GM23338 (cell line): ENCODE results near the gene RPS8.

Source experiments
- EZH2 ChIP-seq: fragments of 200-600 bp; sonication (generic); IDR thresholded peaks from one replicate; pipeline ENCODE4 v1.8.0; 2017; ENCODE audit warnings: antibody characterized with exemption, mild to moderate bottlenecking, low read depth; ENCODE audit not compliant: unreplicated experiment
- TF ChIP-seq, protein P1 (sequence below), 2 experiments: fragments of 200-600 bp in 1 of 2; sonication (generic) in 1 of 2; conservative IDR thresholded peaks; 2 replicates each; pipeline versions ENCODE4 v1.5.1 to v1.6.1; 2016 to 2017; ENCODE audit warnings: antibody characterized with exemption in 2 of 2, low read depth in 2 of 2, mild to moderate bottlenecking in 2 of 2, moderate library complexity in 1 of 2

DNA sequence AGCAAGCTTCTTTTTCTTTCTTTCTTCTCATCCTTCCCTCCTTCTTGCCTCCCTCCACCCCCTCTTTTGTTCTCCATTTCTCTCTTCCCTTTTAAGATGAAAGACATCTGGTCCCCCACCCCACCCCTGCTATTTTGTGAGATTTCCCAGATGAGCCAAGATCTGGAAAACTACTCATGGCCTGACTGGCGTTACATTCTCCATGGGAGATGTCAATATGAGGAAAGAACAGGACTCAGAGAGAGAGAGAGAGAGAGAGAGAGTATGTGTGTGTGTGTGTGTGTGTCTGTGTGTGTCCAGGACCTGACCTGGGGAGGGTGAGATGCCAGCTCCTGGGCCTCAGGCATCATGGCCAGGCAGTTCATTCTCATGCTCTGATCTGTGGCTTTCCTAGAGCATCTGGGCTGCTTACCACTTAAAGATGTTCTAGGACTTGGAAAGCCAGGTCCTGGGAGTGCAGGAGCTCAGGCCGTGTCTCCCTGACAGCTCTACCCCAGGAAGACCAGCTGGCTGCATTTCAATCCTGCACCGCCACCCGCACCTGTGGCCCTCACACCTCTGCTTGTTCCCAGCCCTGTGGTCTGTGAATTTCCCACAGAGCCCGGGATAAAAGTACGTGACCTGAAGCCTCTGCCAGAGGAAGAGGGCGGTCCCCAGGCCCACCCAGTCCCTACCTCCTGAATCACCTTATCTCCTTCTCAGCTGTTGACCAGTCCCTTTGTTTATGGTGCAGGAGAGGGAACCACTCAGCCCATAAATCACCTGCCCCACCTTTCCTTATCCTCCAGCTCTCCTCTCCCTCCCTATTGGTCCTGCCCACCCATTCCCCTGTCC is 15.8 kb downstream of the RPS8 start:
- no peak for TF ChIP-seq EZH2
- TF ChIP-seq, protein P1, sequence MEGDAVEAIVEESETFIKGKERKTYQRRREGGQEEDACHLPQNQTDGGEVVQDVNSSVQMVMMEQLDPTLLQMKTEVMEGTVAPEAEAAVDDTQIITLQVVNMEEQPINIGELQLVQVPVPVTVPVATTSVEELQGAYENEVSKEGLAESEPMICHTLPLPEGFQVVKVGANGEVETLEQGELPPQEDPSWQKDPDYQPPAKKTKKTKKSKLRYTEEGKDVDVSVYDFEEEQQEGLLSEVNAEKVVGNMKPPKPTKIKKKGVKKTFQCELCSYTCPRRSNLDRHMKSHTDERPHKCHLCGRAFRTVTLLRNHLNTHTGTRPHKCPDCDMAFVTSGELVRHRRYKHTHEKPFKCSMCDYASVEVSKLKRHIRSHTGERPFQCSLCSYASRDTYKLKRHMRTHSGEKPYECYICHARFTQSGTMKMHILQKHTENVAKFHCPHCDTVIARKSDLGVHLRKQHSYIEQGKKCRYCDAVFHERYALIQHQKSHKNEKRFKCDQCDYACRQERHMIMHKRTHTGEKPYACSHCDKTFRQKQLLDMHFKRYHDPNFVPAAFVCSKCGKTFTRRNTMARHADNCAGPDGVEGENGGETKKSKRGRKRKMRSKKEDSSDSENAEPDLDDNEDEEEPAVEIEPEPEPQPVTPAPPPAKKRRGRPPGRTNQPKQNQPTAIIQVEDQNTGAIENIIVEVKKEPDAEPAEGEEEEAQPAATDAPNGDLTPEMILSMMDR (conservative IDR thresholded peaks at IDR 0.05; ENCODE audit: low read depth in 2 of 2) = no peak
